Stimulated activated CD8-positive, alpha-beta memory T cell treated with anti-CD3 and anti-CD28 coated beads, Interleukin-4, amount 100 ng/mL, for 48 hours (primary cell): Measurements from ENCODE around the gene SV2C.
"Not testable (repeated sequence)": the region's sequence is repeated elsewhere in the genome, so short reads cannot be mapped to it uniquely, and the experiment has no call there.

ENCODE experiments used
- DNase-seq: peaks from one replicate; pipeline ENCODE4 v3.0.0-alpha.2; 2020

The SV2C gene, protein sequence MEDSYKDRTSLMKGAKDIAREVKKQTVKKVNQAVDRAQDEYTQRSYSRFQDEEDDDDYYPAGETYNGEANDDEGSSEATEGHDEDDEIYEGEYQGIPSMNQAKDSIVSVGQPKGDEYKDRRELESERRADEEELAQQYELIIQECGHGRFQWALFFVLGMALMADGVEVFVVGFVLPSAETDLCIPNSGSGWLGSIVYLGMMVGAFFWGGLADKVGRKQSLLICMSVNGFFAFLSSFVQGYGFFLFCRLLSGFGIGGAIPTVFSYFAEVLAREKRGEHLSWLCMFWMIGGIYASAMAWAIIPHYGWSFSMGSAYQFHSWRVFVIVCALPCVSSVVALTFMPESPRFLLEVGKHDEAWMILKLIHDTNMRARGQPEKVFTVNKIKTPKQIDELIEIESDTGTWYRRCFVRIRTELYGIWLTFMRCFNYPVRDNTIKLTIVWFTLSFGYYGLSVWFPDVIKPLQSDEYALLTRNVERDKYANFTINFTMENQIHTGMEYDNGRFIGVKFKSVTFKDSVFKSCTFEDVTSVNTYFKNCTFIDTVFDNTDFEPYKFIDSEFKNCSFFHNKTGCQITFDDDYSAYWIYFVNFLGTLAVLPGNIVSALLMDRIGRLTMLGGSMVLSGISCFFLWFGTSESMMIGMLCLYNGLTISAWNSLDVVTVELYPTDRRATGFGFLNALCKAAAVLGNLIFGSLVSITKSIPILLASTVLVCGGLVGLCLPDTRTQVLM

DNA sequence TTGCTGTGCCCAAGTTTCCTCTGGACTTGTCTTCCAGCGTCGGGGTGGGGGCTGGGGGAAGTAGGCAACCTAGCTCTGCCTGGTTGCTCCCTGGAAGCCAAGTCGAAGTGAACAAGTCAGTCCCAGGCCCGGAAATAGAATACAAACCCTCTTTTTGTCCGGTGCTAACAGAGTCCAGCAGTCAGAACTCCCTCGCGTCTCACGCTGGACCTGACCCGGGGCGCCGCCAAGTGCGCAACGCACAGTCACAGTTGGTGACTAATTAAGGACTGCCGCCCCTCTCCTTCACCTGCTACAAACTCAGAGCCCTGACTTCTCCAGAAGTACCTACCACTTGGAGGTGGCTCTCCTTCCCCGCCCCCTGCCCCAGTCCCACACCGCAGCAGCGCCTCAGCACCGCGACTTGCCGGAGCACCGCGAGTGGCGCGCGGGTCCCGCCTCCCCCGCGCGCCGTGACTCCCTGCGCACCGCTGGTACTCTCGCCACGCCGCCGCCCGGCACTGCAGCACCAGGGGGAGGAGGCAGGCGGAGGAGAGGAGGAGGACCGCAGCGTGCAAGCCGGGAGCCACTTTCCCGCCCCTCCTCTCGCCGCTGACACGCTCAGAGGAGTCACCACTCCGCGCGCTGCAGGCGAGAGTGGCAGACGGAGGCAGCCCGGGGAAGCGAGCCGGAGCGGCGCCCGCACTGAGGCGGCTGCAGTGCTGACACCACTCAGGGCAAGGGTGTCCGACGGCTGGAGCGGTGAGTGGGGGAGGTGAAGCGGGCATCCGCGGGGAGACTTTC is at the start of gene SV2C:
TSS of gene SV2C (plus strand) at position 612 of the 783 bp plus-strand sequence. CDS start 48,368 bp downstream, outside the sequence.
- DNase-seq, result peak; percentile 58

DNA sequence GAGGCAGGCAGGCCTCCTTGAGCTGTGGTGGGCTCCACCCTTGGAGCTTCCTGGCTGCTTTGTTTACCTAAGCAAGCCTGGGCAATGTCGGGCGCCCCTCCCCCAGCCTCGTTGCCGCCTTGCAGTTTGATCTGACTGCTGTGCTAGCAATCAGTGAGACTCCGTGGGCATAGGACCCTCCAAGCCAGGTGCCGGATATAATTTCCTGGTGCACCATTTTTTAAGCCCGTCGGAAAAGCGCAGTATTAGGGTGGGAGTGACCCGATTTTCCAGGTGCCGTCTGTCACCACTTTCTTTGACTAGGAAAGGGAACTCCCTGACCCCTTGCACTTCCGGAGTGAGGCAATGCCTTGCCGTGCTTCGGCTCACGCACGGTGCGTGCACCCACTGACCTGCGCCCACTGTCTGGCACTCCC is 45.4 kb upstream of the SV2C start:
- DNase-seq, result not testable (repeated sequence)

DNA sequence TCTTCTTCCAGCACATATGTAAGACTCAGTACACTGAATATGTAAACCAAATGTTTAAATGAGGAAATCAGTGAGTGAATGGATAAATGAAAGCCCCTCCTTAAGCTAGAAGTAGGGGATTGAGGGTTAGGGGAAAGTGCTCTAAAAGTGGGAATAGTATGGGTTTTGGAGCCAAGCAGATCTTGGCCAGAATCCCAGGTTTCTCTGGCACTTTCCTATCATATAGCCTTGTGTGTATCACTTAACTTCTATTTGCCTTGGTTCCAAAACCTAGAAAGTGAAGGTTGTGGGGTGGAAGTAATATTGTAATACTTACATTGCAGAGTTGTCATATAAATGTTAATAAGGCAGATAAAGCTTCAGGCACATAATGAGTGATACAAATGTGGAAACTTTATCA is 45.0 kb upstream of the SV2C start:
- no peak for DNase-seq

DNA sequence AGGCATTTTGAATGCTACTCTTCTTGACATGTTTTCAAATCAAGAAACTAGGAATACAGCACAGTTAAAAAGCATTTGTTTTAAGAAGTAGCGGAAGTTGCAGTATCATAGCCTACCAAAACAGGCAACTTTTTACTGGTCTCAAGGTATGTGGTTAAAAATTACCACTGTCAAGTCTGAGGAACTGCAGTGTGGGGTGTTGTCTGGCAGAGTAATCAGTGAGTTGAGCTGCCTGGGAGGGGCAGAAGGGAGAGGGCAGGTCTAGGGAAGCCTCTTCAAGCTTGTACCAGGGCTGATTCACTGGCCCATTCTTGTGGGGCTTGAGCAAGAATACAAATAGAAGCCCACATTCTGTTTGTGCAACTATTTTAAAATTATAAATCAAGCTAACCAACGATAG is 42.4 kb upstream of the SV2C start:
- DNase-seq, result no peak

DNA sequence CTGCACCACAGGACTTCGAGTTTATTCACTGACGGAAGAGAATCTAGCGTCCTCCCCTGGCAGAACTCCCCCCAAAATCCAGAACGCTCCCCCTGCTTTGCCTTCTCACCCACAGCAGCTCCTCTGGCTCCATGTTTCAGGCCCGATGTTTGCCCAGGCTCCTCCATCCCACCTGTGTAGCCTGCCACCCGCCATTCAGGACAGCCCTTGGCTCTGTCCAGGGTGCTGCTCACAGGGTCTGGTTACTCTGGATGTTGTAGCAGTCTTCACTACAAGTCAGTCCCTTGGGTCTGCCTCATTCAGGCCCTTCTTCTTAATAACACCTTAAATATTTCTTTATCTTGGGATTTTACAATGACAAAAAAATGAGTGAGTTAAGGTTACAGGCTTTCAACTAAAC is 41.3 kb upstream of the SV2C start:
- no peak for DNase-seq

DNA sequence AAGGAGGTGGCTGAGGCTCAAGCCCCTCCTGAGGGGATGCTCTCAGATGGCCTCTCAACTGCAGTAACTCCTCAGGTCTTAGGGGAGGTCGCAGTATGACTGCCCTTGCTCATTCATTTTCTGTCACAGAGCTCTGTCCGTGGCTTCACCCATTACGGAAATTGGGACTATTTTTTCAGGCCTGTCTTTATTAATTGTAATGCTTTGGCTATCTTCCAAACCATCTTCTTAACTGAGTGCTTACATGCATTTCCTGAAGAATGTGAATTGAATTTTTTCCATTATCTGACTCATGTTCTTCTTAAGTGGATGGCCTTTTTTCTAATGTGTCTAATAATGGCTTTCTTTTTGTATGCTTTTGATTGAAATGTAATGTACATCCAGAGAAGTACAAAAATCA is 36.4 kb upstream of the SV2C start:
- DNase-seq, result no peak

DNA sequence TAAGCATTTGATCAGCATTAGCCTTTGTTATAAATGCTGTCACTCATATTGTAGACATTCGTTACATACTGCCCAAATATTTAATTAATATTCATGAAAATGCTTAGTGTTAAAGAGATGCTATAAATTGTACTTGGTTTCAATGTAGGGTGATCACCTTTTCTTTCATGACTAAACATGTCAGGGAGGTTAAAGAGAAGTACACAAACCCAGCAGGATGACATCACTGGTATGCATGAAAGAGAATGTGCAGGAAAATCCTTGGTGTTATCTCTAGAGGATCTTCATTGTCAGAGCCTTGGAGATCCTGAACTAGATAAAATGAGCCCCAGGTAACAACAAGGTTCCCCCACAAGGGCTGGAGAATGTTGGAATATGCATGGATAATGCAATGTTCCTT is 33.0 kb upstream of the SV2C start:
- no peak for DNase-seq

DNA sequence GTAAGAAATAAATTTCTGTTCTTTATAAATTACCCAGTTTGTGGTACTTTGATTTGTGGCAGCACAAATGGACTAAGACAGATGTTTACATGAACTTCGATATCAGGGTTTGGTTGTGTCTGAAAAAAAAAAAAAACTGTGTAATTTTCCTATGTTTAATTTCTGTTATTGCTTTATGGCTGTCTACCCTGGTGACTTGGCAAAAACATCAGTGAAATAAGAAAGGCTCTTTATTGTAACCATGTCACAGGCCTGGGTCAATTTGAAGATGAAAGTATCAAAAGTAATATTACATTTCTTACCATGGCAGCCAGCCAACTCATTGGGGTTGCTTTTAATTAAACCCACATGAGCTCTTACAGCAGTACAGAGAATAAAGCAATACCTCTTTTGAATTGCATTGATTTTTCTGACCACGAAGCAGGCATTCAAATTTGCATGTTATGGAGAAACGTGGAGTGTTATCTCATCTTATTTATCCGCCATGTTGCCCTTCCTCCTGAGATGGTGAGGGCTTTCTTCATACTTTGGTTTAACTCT is 20.6 kb upstream of the SV2C start:
- no peak for DNase-seq

DNA sequence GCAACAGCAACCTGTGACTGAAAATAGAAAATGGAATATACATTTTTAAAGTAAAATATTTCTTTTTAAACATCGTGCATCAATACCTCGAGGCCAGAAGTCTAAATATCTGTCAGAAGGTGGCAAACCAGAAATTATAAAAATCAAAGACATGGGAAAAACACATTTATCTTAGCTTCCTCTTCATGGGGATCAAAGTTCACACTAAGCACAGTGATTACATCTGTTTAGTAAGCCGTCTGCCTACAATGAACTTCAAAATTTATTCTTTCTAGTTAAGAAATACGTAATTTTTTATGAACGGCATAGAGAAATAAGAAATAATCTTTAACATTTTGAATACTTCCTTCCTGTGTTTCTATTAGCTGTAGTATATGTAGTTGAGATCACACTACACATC is 17.9 kb upstream of the SV2C start:
- DNase-seq, result no peak

DNA sequence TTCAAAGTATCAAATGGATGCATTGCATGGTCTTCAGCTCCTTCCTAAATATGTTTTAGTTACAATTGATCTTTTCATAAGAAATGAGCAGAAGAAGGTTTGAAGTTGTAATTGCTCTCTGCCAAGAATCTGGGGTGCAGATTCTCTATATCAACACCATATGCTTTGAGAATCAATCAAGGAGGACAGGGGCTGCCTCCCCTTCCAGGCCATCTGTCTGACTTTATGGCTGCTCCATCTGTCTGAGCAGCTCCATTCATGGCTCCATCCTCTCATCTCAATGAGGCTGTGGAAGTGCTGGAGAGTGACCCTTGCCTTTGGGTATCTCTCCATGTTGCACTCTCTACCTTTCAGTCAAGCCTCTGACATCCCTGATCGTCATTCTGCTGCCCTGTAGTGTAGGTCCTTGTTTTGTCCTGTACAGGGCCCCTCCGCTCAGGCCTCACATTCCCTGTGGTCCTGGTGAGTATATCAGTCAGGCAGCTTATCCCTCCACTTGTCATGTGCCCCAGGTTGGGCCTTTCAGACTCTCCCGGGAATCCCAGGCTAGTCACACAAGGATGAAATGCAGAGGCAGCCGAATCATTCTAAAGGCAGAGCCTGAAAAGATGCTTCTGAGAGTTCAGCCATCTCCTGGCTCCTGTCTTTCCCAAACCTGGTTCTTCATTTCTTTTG is 14.0 kb upstream of the SV2C start:
- DNase-seq, result no peak

DNA sequence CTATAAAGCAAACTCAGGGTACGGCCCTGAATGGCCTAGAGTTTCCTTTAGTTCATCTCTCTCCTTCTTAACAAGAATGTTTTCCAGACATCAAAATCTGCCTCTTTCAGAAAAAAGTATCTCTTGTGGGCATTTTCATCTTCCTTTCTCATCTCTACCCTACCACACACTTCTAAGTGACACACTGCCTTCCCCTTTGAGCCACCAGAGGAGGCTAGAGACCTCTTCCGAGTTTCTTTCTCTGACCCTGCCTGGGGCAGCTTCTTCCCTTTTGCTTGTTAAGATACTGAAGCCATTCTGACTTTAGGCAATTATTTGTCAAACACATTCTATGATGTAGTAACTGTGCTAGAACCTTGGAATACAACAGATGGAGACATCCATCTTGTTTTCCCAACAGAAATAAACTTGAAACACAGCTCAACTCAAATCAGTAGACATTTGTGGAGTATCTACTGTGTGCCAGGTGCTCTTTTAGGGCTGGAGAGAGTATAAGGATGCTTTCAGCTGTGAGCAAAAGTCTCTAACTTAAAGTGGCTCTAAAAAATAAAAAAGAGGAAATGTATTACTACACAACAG is 8.6 kb upstream of the SV2C start:
- peak; percentile 31 for DNase-seq

DNA sequence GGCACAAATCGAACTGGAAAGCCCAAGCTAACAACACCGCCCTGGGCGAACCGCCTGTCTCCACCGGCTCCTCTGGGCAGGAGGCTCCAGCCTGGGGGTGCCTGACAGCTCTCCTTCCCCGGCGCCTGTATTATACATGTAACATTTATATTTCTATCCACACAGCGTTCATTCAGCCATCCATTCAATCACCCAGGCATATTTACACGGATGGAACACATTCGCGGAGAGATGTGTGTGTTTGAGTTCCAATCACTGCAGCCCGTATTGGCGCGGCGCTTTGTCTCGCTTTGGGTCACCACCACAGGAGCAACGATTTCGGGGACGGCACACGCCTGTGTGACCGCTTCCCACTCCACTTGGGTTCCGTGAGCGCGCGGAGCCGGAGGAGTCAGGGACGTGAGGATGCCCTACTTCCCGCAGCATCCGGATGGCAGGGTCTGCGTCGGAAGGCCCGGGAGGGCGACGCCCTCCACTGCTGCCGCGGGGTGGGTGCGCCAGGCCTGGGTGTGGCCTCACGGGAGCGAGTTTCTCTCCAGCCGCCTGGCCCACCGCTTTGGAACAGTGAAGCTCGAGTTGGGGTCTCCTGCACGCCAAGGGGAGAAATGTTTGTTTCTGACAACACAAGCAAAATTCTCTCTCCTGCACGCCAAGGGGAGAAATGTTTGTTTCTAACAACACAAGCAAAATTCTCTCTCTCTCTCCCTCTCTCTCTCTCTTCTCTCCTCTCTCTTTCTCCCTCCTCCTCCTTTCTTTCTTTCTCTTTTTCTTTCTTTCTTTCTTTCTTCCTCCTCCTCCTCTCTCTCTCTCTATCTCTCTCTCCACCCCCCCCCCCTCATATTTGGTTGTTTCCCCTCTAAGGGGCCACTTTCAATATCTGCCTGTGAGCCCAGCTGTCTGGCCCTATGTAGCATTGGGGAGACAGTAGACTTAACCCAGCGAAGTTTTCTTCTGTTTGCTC is 1.1 kb upstream of the SV2C start:
- peak; percentile 26 for DNase-seq

DNA sequence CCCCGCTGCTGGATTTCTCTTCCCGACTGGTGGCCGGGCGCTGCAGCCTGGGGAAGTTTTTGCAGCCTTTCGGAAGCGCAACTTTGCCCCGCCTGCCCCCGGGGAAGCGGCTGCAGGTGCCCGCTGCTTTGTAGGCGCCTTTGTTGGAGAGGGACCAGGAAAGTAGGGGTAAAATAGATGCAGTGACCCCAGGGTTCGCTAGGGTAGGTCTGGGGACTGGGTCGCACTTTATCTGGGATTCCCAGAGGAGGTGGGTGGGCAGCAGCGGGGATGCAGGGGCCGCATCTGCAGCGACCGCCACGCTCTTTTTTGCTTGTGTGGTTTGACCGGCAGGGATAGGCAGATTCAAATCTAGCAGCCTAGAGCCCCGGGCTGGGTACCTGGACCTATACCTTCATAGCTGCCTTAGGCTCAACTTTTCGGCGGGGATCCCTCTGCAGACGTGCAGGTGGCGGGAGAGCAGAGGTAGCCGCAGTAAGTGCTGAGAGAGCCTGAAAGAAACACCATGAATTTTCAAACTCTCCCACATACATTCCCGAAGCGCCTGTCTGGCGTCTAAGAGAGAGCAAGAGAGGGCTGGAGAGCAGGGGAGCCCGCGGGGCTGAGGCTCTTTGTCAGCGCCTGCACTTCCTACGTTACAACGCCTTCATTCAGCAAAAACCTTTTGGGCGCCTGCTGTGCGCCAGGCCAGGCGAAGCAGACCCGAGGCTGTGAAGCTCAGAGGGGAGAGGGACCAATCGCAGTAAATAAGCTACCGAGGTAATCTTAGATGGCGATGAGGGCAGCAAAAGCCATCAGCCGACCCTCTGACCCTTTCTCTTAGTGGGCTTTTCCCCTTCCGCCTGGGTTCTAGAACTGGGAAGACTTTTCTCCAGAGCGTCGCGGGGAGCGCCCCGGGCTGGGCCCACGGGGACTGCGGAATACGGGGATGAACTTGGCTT is 642 bp downstream of the SV2C start:
- DNase-seq, result peak; percentile 38

DNA sequence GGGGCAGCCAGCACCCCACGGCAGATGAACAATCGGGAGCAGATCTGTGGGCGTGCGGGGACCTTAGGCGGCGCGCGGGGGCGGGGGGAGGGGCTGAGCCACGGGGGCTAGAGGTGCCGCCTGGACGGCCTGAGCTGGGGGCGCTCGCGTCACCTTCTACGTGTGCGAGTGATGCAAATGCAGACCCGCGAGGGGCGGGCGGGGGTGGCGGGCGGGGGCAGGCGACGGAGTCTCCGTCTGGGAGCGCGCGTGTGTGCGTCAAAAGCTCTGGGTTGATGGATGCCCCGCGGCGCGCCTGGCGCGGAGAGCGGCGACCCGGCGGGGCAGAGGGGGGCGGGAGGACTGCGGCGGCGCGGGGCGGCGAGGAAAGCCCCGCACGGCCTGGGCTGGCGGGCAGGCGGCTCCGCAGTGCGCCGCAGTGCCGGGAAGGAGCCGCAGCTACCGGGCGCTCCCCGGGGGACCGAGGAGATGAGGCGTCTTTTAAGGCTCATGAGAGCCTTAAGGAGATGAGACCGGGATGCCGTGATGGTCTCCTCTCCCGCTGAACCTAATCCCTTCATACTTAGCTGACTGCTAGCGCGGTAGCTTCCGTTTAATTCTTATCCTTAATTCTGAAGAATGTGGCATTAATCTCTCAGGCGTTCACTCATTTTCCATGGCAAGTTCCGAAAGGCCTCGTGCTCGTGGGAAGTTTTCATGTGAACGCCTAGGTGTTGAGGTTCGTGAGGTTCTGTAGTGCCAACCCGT is 1.5 kb downstream of the SV2C start:
- peak; percentile 27 for DNase-seq

DNA sequence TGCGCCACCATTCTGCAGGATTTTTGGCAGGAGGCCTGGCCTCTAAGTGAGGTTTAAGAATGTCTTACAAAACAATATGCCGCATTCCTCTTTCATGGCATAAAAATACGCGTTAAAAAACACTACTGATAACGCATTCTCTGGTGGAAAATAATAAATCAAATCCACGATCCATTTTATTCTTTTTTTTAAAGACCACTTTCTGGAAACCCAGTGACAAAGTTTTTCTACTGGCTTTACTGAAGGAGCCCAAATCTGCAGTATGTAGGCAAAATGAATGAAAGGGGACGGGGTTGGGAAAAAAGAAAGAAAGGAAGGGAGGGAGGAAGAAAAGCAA is 2.0 kb downstream of the SV2C start:
- DNase-seq, result no peak

DNA sequence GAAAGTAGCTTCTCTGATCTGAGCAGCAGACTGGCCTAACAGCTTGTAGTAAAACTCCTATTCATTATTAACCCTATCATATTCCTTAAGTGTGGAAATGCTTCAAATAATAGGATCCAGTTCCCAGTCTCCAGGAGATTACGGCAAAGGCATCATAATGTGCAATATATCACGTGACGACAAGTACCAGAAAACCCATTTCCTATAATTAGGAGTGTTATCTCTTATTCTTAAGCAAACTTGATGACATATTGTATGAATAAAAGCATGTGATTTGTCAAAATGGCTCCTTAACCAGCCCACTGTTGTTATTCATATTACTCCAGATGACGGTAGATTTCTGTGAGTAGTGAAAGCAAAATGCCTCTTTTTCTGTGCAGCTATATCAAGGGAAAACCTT is 2.9 kb downstream of the SV2C start:
- DNase-seq, result no peak

DNA sequence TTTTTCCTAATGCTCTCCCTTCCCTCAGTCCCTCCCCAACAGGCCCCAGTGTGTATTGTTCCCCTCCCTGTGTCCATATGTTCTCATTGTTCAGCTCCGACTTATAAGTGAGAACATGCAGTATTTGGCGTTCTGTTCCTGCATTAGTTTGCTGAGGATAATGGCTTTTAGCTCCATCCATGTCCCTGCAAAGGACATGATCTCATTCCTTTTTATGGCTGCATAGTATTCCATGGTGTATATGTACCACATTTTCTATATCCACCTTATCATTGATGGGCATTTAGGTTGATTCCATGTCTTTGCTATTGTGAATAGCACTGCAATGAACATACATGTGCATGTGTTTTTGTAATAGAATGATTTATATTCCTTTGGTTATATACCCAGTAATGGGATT is 6.0 kb downstream of the SV2C start:
- not testable (repeated sequence) for DNase-seq

DNA sequence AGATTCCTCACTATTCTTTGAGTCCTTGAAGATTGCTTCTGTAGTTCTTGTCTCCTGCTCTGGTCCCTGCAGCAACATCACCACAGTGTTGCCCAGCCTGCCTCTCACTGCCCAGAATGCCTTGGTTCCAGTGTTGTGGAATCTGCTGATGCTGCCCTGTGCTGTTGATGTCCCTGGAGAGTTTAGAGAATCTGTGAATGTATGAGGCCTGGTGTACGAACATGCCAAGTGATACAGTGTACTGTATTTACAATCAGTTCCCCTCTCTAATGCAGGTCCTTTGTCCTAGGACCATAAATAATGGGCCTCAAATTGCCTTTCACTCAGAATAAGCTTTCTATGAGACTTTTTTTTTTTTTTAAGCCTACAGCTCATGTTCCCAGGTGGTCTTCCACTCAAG is 8.2 kb downstream of the SV2C start:
- DNase-seq, result no peak

DNA sequence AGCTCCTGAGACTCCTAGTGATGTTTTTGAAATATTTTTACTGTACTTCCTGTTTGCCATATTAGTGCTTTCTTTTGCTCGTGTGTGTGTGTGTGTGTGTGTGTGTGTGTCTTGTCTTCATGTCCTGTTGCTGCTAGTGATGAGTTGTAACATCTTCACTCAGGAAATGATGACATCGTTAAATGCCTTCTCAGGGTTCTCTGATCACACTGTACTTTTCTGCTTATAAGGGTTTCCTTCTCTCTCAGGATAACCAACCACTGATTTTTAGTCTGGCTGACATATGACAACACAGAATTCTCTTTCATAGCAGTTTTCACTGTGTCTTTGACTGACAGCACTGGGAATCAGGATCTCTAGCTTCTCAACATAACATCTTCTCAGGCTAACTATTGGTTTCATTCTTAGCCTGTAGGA is 16.1 kb downstream of the SV2C start:
- no peak for DNase-seq
